KOPT-K1 (cell line): ENCODE results near the gene C9.
"Not testable (repeated sequence)": the region's sequence is repeated elsewhere in the genome, so short reads cannot be mapped to it uniquely, and the experiment has no call there.

Source experiments
- H3K27ac ChIP-seq: fragments of 200-600 bp; sonication (generic); 2 replicates; pipeline ENCODE4 v1.5.1; 2016; ENCODE audit warnings: antibody characterized with exemption, mild to moderate bottlenecking, low read depth, low read length; ENCODE audit not compliant: poor library complexity, severe bottlenecking
- H3K36me3 ChIP-seq: fragments of 200-600 bp; sonication (generic); 2 replicates; pipeline ENCODE4 v1.5.1; 2017; ENCODE audit warnings: antibody characterized with exemption, mild to moderate bottlenecking, low read length, moderate library complexity; ENCODE audit not compliant: insufficient read depth
- H3K9me3 ChIP-seq: fragments of 200-600 bp; sonication (generic); 2 replicates; pipeline ENCODE4 v1.5.1; 2017; ENCODE audit warnings: antibody characterized with exemption, low read length, mild to moderate bottlenecking; ENCODE audit not compliant: insufficient read depth, poor library complexity, severe bottlenecking

C9 gene

GRCh38 chr5:39236718-39237117 lies 127.6 kb downstream of the C9 start:
- no peak overlapping the region for H3K27ac ChIP-seq
- H3K9me3 ChIP-seq: peaks cover 9% of the 10 kb centered on the region
- H3K36me3 ChIP-seq: no peaks in the 10 kb centered on the region

GRCh38 chr5:39235648-39236047 lies 128.6 kb downstream of the C9 start:
- H3K27ac ChIP-seq: no peak overlapping the region
- H3K36me3 ChIP-seq: no peaks in the 10 kb centered on the region
- peaks cover 3% of the 10 kb centered on the region for H3K9me3 ChIP-seq

GRCh38 chr5:39234494-39234893 lies 129.8 kb downstream of the C9 start:
- H3K27ac ChIP-seq: not testable (repeated sequence)

More at GRCh38 chr5:39234494-39234893, 129.8 kb downstream of the C9 start:
- H3K9me3 ChIP-seq, H3K36me3 ChIP-seq: not testable (repeated sequence)
